ENCODE measurements around the gene OCRL. TPM values are rescaled to one million over a fixed set of nuclear protein-coding genes. Genes with fewer than 3 reads are reported as not detected.
"Not testable (repeated sequence)": the region's sequence is repeated elsewhere in the genome, so short reads cannot be mapped to it uniquely, and the experiment has no call there.

Gene OCRL
- polyA plus RNA-seq, 4 donors, result 27.3 to 32.1 (median 31.5) TPM

GRCh38 chrX:129534816-129535578 is 5.1 kb upstream of the OCRL start:
- no peak for DNase-seq (ENCODE audit: low read depth in 4 of 4, low spot score in 3 of 4)

GRCh38 chrX:129540722-129541184 is 694 bp downstream of the OCRL start:
- no peak for DNase-seq (ENCODE audit: low read depth in 4 of 4, low spot score in 3 of 4)

DNA sequence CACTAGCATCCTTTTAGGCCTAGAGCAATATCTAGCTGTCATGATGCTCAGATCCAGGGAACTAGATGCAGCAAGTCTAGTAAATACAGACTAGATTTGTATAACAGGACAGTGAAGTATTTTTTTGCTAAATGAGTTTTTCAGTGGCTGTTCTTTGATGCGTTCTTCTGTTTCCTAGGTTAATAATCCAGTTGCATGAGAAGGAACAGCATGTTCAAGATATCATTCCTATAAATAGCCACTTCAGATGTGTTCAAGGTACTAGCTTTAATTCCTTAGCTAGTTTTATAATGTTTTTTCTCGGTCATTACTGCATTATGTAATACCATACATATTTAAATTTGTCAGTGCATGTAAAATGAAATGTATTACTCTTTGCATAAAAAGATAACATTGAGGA is 4.7 kb downstream of the OCRL start:
- DNase-seq (ENCODE audit: low read depth in 4 of 4, low spot score in 3 of 4), result no peak

GRCh38 chrX:129545408-129545807 is 5.3 kb downstream of the OCRL start:
- DNase-seq (ENCODE audit: low read depth in 4 of 4, low spot score in 3 of 4), result no peak

- no peak for DNase-seq (ENCODE audit: low read depth in 4 of 4, low spot score in 3 of 4)
Measured at GRCh38 chrX:129549124-129549523, 9.1 kb downstream of the OCRL start.

- no peak for DNase-seq (ENCODE audit: low read depth in 4 of 4, low spot score in 3 of 4)
Measured at GRCh38 chrX:129553619-129554288, 13.7 kb downstream of the OCRL start.

- DNase-seq (ENCODE audit: low read depth in 4 of 4, low spot score in 3 of 4), result not testable (repeated sequence)
Measured at GRCh38 chrX:129554816-129555215, 14.8 kb downstream of the OCRL start.

- DNase-seq (ENCODE audit: low read depth in 4 of 4, low spot score in 3 of 4), result no peak
Measured at GRCh38 chrX:129556806-129557315, 16.8 kb downstream of the OCRL start.

- DNase-seq (ENCODE audit: low read depth in 4 of 4, low spot score in 3 of 4), result no peak
Measured at GRCh38 chrX:129557844-129558480, 17.9 kb downstream of the OCRL start.

DNA sequence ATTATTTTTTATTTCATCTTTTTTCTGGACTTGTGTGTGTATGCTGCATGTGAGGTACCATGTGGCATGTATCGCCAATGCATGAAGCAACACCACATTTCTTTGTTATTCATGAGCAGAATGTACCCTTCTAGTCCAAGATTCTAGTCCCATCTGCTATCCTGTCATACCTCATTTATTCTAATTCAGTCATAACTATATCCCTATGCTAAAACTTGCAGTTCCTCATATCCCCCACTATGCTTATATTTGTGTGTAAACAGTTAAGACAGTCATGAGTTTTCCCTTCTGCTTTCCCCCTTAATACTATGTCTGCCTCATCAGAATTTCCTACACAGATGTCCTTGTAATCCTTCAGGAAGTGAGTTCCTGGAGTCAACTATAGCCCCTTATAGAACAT is 19.7 kb downstream of the OCRL start:
- no peak for DNase-seq (ENCODE audit: low read depth in 4 of 4, low spot score in 3 of 4)

DNA sequence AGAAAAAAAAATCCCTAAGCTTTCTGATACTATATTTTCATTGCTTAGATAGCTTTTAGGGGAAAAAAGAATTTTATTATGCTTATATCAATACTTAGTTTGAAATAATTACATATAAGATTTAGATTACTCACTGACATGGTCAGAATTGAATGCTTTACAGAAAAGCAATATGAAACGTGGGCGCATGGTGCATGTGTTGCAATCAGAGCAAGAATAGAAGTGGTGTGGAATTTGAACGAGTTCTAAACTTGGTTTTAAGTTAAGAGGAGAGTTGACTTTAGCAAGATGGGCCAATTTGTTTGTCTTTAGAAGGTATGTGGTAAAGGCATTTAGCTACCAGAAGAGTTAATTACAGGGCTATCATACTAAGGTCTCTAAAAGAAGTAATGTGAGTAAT is 21.4 kb downstream of the OCRL start:
- no peak for DNase-seq (ENCODE audit: low read depth in 4 of 4, low spot score in 3 of 4)

DNA sequence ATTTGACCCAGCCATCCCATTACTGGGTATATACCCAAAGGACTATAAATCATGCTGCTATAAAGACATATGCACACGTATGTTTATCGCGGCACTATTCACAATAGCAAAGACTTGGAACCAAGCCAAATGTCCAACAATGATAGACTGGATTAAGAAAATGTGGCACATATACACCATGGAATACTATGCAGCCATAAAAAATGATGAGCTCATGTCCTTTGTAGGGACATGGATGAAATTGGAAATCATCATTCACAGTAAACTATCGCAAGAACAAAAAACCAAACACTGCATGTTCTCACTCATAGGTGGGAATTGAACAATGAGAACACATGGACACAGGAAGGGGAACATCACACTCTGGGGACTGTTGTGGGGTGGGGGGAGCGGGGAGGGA is 24.3 kb downstream of the OCRL start:
- not testable (repeated sequence) for DNase-seq (ENCODE audit: low read depth in 4 of 4, low spot score in 3 of 4)

- DNase-seq (ENCODE audit: low read depth in 4 of 4, low spot score in 3 of 4), result peak in 2 of 4 donors; percentile 6 to 22
Measured at GRCh38 chrX:129565046-129565650, 25.1 kb downstream of the OCRL start.

DNA sequence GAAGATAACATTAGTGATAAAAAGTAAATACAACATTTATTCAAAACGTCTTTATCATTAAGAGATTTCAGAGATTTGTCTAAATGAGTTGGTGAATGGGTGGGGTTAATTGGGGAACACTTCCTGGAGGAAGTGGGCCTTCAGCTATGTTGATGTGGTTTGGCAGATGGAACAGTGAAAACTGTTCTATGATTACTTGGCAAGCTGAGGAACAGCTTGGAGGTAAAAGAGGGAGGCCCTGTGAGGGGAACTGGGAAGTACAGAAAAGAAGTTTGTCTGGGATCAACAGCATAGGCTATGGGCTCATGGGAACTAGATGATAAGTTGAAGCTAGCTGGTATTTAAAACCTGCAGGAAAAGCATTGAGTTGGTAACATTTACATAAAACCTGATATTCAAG is 26.0 kb downstream of the OCRL start:
- DNase-seq (ENCODE audit: low read depth in 4 of 4, low spot score in 3 of 4), result no peak

DNA sequence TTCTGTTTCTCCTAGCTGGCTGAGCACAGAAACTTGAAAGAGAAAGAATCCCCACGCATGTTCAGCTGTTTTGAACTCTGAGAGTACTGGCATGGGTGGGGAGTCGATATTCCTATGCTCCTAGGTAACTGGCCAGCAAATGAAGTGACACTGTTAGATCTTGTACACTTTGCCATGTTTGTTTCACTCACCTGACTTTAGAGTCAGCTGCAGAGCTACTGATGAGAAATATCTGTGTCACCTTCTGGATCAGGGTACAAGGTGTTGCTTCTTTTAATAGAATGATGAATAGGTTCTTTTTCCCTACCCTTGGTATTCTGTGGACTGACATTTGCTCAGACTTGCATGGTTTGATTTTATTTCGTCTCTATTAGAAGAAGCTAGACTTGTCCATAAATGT is 28.3 kb downstream of the OCRL start:
- no peak for DNase-seq (ENCODE audit: low read depth in 4 of 4, low spot score in 3 of 4)

GRCh38 chrX:129572422-129572821 is 32.4 kb downstream of the OCRL start:
- no peak for DNase-seq (ENCODE audit: low read depth in 4 of 4, low spot score in 3 of 4)

- DNase-seq (ENCODE audit: low read depth in 4 of 4, low spot score in 3 of 4), result not testable (repeated sequence)
Measured at GRCh38 chrX:129573652-129574051, 33.6 kb downstream of the OCRL start.

DNA sequence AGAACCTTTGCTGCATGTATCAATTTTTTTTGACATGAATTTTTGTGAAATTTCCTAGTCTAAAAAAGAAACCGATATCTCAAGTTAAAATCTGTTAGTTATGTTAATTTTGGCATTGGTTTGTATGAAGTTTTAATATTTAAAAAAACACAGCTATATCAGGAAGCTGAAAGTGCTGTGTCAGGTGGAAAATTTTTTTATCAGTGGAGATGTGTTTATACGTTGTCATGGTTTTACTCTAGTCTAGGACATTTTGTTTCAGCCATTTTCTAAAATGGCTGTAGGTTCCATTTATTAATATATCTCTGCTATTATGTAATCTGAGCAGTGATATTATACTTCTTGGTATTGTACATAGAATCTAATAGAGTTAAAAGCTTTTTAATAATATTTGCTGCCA is 34.2 kb downstream of the OCRL start:
- no peak for DNase-seq (ENCODE audit: low read depth in 4 of 4, low spot score in 3 of 4)

DNA sequence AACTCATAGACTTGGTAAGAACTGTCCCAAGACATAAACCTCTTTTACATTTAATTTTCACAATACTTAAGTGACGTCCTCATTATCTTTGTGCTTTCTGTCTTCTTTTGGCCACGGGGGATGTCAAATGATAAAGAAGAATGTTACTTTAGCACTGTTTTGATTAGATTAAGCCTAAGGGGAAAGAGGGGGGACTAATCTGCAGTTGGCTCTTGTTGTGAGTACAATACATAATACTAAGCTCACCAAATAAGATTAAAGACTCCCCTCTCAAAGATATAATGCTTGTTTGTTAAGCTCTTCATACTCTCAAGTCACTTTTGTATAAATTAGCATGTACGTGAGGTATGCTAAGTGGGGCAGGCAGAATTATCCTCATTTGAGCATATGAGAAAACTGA is 36.5 kb downstream of the OCRL start:
- no peak for DNase-seq (ENCODE audit: low read depth in 4 of 4, low spot score in 3 of 4)

DNA sequence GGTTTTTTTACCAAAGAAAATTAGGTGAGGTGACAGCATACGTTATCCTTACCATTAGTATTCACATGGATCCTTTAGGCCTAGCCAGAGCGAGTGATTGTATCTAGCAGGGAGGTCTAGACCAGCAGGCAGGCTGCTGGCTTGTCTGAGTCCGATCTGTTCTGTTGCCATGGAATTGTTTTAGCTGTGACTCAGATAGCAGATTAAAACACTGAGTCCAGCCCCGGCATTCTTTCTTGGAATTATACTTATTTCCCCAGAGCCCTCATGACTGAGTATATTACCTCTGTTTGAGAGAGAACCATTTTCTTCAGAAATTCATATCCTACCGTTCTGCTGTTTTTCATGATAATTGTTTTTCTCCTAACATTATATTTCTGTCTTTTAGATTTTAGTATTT is 37.4 kb downstream of the OCRL start:
- DNase-seq (ENCODE audit: low read depth in 4 of 4, low spot score in 3 of 4), result no peak

DNA sequence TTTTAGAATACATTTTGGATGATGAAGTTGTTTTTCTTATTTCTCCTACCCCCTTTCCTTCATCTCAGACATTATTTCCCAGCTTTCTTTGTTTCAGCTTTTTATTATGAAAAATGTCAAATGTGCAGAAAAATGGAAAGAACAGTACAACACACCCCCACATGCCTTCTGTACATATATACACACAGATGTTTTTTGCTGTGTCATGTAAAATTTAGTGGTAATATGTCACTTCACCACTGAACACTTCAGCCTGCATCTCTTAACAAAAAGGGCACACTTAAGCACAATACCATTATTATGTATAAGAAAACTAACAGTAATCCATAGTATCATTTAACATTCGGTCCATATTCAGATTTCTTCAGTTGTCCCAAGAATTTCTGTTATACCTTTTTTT is 37.8 kb downstream of the OCRL start:
- DNase-seq (ENCODE audit: low read depth in 4 of 4, low spot score in 3 of 4), result no peak

All from right renal pelvis (tissue), 4 donors.